IMR-90 (cell line): ENCODE measurements around the gene PLXDC2. TPM values are rescaled to one million over a fixed set of nuclear protein-coding genes. Genes with fewer than 3 reads are reported as not detected.

Experiments
- ATAC-seq: fragments of 200-7000 bp; cut with Tn5 transposase; 2 replicates; pipeline ENCODE4 v1.9.1; 2020; ENCODE audit warnings: low read depth, mild to moderate bottlenecking, moderate library complexity
- BruUV-seq: library from RNA; stranded (reverse); fragments of 400-500 nt; replicated peaks from 2 replicates; lab custom pipeline; 2021; lab: Mats Ljungman, UMichigan
- CTCF ChIA-PET: fragments of 300-600 bp; formaldehyde crosslinking; extraction: SDS; loops from one replicate; lab custom pipeline; 2021; ENCODE audit warnings: antibody characterized with exemption; lab: Yijun Ruan, JAX
- POLR2A ChIA-PET: fragments of 300-600 bp; sonication (Branson Sonifier 250); formaldehyde crosslinking; loops from one replicate; lab custom pipeline; 2022; ENCODE audit warnings: antibody characterized with exemption; ENCODE audit not compliant: unreplicated experiment; lab: Charles Lee
- DNase-seq: peaks from one replicate; pipeline ENCODE4 v3.0.0; 2013
- H2AFZ ChIP-seq: replicated peaks from 2 replicates; pipeline ENCODE3; 2013; ENCODE audit warnings: low read length, mild to moderate bottlenecking; ENCODE audit not compliant: poor library complexity
- H2AK5ac ChIP-seq: 2 replicates; pipeline ENCODE4 v1.6.1; 2013; ENCODE audit warnings: low read depth, low read length, inconsistent platforms
- H2AK9ac ChIP-seq: replicated peaks from 2 replicates; pipeline ENCODE3; 2013; ENCODE audit warnings: mild to moderate bottlenecking, low read depth, low read length, moderate library complexity; ENCODE audit not compliant: poor library complexity
- H2BK120ac ChIP-seq: 2 replicates; pipeline ENCODE4 v1.6.1; 2013; ENCODE audit warnings: low read depth, low read length, inconsistent platforms
- H2BK15ac ChIP-seq: 3 replicates; pipeline ENCODE4 v1.6.1; 2013; ENCODE audit warnings: low read depth, low read length, inconsistent platforms
- H2BK20ac ChIP-seq: 2 replicates; pipeline ENCODE4 v1.6.1; 2013; ENCODE audit warnings: low read depth, mild to moderate bottlenecking, inconsistent platforms, low read length, moderate library complexity
- H2BK5ac ChIP-seq: 2 replicates; pipeline ENCODE4 v1.6.1; 2013; ENCODE audit warnings: mild to moderate bottlenecking, low read depth, low read length, inconsistent platforms; ENCODE audit not compliant: poor library complexity, severe bottlenecking
- H3K14ac ChIP-seq: replicated peaks from 2 replicates; pipeline ENCODE4 v1.6.1; 2013; ENCODE audit warnings: low read depth, low read length, inconsistent platforms
- H3K18ac ChIP-seq: 2 replicates; pipeline ENCODE4 v1.6.1; 2013; ENCODE audit warnings: low read depth, low read length, control low read depth
- H3K23ac ChIP-seq: 2 replicates; pipeline ENCODE4 v1.6.1; 2013; ENCODE audit warnings: low read depth, low read length, inconsistent platforms
- H3K27ac ChIP-seq: 2 replicates; pipeline ENCODE4 v1.5.1; 2013; ENCODE audit warnings: mild to moderate bottlenecking, control low read depth, low read length; ENCODE audit not compliant: insufficient read depth
- H3K27me3 ChIP-seq: 2 replicates; pipeline ENCODE4 v1.6.1; 2013; ENCODE audit warnings: low read length; ENCODE audit not compliant: control insufficient read depth, insufficient read depth
- H3K36me3 ChIP-seq: 2 replicates; pipeline ENCODE4 v1.6.1; 2013; ENCODE audit warnings: low read length, mixed read lengths; ENCODE audit not compliant: control insufficient read depth, insufficient read depth
- H3K4ac ChIP-seq: 2 replicates; pipeline ENCODE4 v1.6.1; 2013; ENCODE audit warnings: low read depth, low read length, inconsistent platforms
- H3K4me1 ChIP-seq: 2 replicates; pipeline ENCODE4 v1.6.1; 2013; ENCODE audit warnings: low read length, mixed read lengths; ENCODE audit not compliant: control insufficient read depth, insufficient read depth
- H3K4me2 ChIP-seq: 2 replicates; pipeline ENCODE4 v1.6.1; 2013; ENCODE audit warnings: low read depth, mild to moderate bottlenecking, control low read depth, low read length, moderate library complexity
- H3K4me3 ChIP-seq: 2 replicates; pipeline ENCODE4 v1.5.1; 2013; ENCODE audit warnings: low read depth, mild to moderate bottlenecking, control low read depth, low read length, moderate library complexity; ENCODE audit not compliant: insufficient read depth
- H3K56ac ChIP-seq: 2 replicates; pipeline ENCODE4 v1.6.1; 2013; ENCODE audit warnings: low read length, inconsistent platforms; ENCODE audit not compliant: insufficient read depth; ENCODE audit errors: extremely low read depth
- H3K79me1 ChIP-seq, 2 experiments: 2 replicates each; pipeline ENCODE4 v1.6.1; 2013; ENCODE audit warnings: low read length in 2 of 2, inconsistent platforms in 1 of 2, low read depth in 1 of 2
- H3K9ac ChIP-seq: 2 replicates; pipeline ENCODE4 v1.6.1; 2013; ENCODE audit warnings: low read depth, low read length, control low read depth
- H3K9me1 ChIP-seq: 2 replicates; pipeline ENCODE4 v1.6.1; 2013; ENCODE audit warnings: low read length, inconsistent platforms; ENCODE audit not compliant: insufficient read depth
- H3K9me3 ChIP-seq: 2 replicates; pipeline ENCODE4 v1.6.1; 2013; ENCODE audit warnings: low read length; ENCODE audit not compliant: control insufficient read depth, insufficient read depth
- H4K20me1 ChIP-seq: 2 replicates; pipeline ENCODE4 v1.6.1; 2013; ENCODE audit warnings: low read length, inconsistent platforms; ENCODE audit not compliant: insufficient read depth
- H4K5ac ChIP-seq: 2 replicates; pipeline ENCODE4 v1.6.1; 2013; ENCODE audit warnings: mild to moderate bottlenecking, low read depth, low read length, control low read depth
- H4K8ac ChIP-seq, 2 experiments: 2 replicates each; pipeline ENCODE4 v1.6.1; 2013; ENCODE audit warnings: low read depth in 2 of 2, low read length in 2 of 2, control low read depth in 1 of 2, inconsistent platforms in 1 of 2
- H4K91ac ChIP-seq: 2 replicates; pipeline ENCODE4 v1.6.1; 2013; ENCODE audit warnings: low read depth, low read length, inconsistent platforms; ENCODE audit not compliant: insufficient read depth
- BHLHE40 ChIP-seq: fragments of 150-350 bp; IDR thresholded peaks from 2 replicates; pipeline ENCODE4 v1.6.1; 2016; ENCODE audit warnings: mild to moderate bottlenecking, low read depth, low read length
- CEBPB ChIP-seq: IDR thresholded peaks from 2 replicates; pipeline ENCODE4 v1.6.1; 2012; ENCODE audit warnings: low read depth, low read length, improper control_type of control experiment
- CTCF ChIP-seq: conservative IDR thresholded peaks from 2 replicates; pipeline ENCODE4 v1.5.1; 2012; ENCODE audit warnings: mild to moderate bottlenecking, low read depth, low read length, improper control_type of control experiment
- ELK1 ChIP-seq: fragments of 150-350 bp; IDR thresholded peaks from 2 replicates; pipeline ENCODE4 v1.6.1; 2016; ENCODE audit warnings: low read depth, mild to moderate bottlenecking, low read length, moderate library complexity, borderline replicate concordance
- MAFK ChIP-seq: IDR thresholded peaks from 2 replicates; pipeline ENCODE4 v1.6.1; 2012; ENCODE audit warnings: low read depth, low read length, improper control_type of control experiment
- MXI1 ChIP-seq: IDR thresholded peaks from 2 replicates; pipeline ENCODE4 v1.6.1; 2012; ENCODE audit warnings: low read depth, mild to moderate bottlenecking, low read length, moderate library complexity, borderline replicate concordance
- POLR2A ChIP-seq: IDR thresholded peaks from 2 replicates; pipeline ENCODE4 v1.6.1; 2012; ENCODE audit warnings: mild to moderate bottlenecking, low read depth, low read length
- RAD21 ChIP-seq: IDR thresholded peaks from 2 replicates; pipeline ENCODE4 v1.6.1; 2012; ENCODE audit warnings: low read length, improper control_type of control experiment
- RCOR1 ChIP-seq: IDR thresholded peaks from 2 replicates; pipeline ENCODE4 v1.6.1; 2012; ENCODE audit warnings: mild to moderate bottlenecking, low read length, improper control_type of control experiment; ENCODE audit not compliant: insufficient replicate concordance
- SMC3 ChIP-seq: fragments of 150-350 bp; IDR thresholded peaks from 2 replicates; pipeline ENCODE4 v1.6.1; 2016; ENCODE audit warnings: low read depth, mild to moderate bottlenecking, antibody characterized with exemption, low read length, moderate library complexity
- WGBS, 2 experiments: methylation state at CpG; one replicate each; pipeline versions ENCODE4 v1.1.5 to v1.1.7; 2013; ENCODE audit warnings: missing lambda C conversion rate in 2 of 2; ENCODE audit not compliant: insufficient read length in 1 of 2; ENCODE audit errors: extremely low coverage in 2 of 2; 5-methylcytosine and 5-hydroxymethylcytosine counted together
- dilution Hi-C: fragments of 300-500 bp; cut with HindIII; formaldehyde crosslinking; loops from one replicate; pipeline ENCODE4 v1.14.3; 2018; ENCODE audit warnings: low sequenced_read_pairs; ENCODE audit not compliant: unreplicated experiment
- in situ Hi-C: fragments of 300-500 bp; cut with MboI; formaldehyde crosslinking; loops from 3 replicates; pipeline ENCODE4 v1.14.3; 2019; ENCODE audit warnings: low sequenced_read_pairs, inconsistent platforms, mixed read lengths
- intact Hi-C: fragments of 100-400 bp; cut with micrococcal nuclease; formaldehyde crosslinking; loops from 2 replicates; pipeline ENCODE4 v1.10.0; 2022
- polyA plus RNA-seq, 3 experiments: library from polyadenylated mRNA; depleted of rRNA; stranded (reverse); fragments of >200 nt; gene quantifications; 2 replicates each; pipeline ENCODE4 v1.2.3, GENCODE V29; 2012; ENCODE audit warnings: low replicate concordance in 1 of 3
- total RNA-seq: library from RNA; depleted of rRNA; stranded (reverse); fragments of >200 nt; gene quantifications from 2 replicates; pipeline ENCODE4 v1.2.3, GENCODE V29; 2012

PLXDC2 gene
- total and polyA plus RNA-seq, 2 of the 4 experiments (the other 2 are of a cell fraction) = 3.2 to 6.1 TPM

- H3K4me2 ChIP-seq = no peak overlapping the region
- H3K18ac ChIP-seq = no peak overlapping the region
- no peak overlapping the region for H3K4me3 ChIP-seq
- no peak overlapping the region for H3K23ac ChIP-seq
- H2AK9ac ChIP-seq = no peak overlapping the region
- no peak overlapping the region for H2BK5ac ChIP-seq
- no peak overlapping the region for H4K8ac ChIP-seq
- H3K56ac ChIP-seq = no peak overlapping the region
- POLR2A ChIA-PET = no interaction called here
- H3K14ac ChIP-seq = no peak overlapping the region
- H2AFZ ChIP-seq = no peak overlapping the region
- dilution Hi-C loops (no loop called here), in situ Hi-C loops (no loop called here), intact Hi-C loops (no loop called here)
- DNase-seq (no peak), ATAC-seq (no peak)
- no TSS peak for BruUV-seq
- H3K36me3 ChIP-seq = no peaks in the 10 kb centered on the region
- H3K9me3 ChIP-seq = no peaks in the 10 kb centered on the region
- H3K27ac ChIP-seq = no peak overlapping the region
- H2BK120ac ChIP-seq = no peak overlapping the region
- no peak overlapping the region for H2BK15ac ChIP-seq
- H2BK20ac ChIP-seq = no peak overlapping the region
- no peaks in the 10 kb centered on the region for H3K79me1 ChIP-seq
- H3K27me3 ChIP-seq = no peaks in the 10 kb centered on the region
- no peak overlapping the region for H3K4ac ChIP-seq
- H2AK5ac ChIP-seq = no peak overlapping the region
- no CpG with 5 or more reads among the region's 8 CpGs for WGBS, 2 experiments
- no peak overlapping the region for H3K9ac ChIP-seq
- no peaks in the 10 kb centered on the region for H4K20me1 ChIP-seq
- no peaks in the 10 kb centered on the region for H3K4me1 ChIP-seq
- no peak overlapping the region for H4K5ac ChIP-seq
- CTCF ChIA-PET = no interaction called here
- H3K9me1 ChIP-seq = no peaks in the 10 kb centered on the region
- TF ChIP-seq CTCF (no peak), MAFK (no peak), RAD21 (no peak), BHLHE40 (no peak), RCOR1 (no peak), MXI1 (no peak), POLR2A (no peak), CEBPB (no peak), SMC3 (no peak), ELK1 (no peak)
- no peak overlapping the region for H4K91ac ChIP-seq
Observed at GRCh38 chr10:19946791-19947190, 130.6 kb downstream of the PLXDC2 start.
